Stimulated activated CD8-positive, alpha-beta memory T cell treated with anti-CD3 and anti-CD28 coated beads, Interleukin-4, amount 100 ng/mL, for 1 hour (primary cell): ENCODE data around the gene BSND.

Experiments used
- DNase-seq, 2 donors: peaks; one replicate each; pipeline ENCODE4 v3.0.0-alpha.2; 2020; ENCODE audit warnings: low read depth in 2 of 2, low spot score in 1 of 2

Gene BSND

DNA sequence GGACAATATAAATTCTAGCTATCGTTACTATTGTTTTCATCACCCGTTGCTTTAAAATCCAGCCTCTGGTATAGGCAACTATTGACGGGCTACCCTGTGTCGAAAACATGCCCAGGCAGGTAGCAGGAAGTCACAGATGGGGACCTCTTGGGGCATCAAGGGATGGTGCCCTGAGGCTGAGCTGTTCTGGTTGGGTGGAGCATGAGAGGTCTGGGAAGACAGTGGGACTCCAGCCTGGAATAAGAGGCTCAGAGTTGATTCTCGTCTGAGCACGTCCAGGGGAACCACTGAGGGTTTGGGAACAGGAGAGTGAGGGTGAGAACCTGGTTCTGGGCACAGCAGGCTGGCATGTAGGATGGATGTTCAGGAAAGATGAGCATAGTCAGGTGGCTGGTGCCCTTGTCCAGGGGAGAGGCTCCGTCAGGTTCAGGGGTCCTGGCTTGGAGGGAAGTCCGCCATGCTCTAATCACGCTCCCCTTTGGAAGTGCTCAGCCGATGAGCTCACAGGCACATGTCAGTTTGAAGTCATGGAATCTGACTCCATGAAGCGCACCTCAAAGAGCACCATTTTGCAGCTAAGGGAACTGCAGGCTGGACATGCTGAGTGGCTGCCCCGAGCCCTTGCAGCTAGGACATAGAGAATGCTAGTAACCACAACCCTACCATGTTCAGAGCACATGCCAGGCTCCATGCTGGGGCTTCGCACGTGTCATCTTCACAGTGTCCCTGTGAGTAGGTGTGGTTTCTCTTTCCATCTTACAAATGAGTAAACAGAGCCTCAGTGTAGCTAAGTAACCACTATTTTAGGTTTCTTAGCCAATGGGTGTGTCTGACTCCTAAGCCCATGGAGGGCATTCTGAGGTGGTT, 61.6 kb downstream of the BSND start:
- DNase-seq = no peak

DNA sequence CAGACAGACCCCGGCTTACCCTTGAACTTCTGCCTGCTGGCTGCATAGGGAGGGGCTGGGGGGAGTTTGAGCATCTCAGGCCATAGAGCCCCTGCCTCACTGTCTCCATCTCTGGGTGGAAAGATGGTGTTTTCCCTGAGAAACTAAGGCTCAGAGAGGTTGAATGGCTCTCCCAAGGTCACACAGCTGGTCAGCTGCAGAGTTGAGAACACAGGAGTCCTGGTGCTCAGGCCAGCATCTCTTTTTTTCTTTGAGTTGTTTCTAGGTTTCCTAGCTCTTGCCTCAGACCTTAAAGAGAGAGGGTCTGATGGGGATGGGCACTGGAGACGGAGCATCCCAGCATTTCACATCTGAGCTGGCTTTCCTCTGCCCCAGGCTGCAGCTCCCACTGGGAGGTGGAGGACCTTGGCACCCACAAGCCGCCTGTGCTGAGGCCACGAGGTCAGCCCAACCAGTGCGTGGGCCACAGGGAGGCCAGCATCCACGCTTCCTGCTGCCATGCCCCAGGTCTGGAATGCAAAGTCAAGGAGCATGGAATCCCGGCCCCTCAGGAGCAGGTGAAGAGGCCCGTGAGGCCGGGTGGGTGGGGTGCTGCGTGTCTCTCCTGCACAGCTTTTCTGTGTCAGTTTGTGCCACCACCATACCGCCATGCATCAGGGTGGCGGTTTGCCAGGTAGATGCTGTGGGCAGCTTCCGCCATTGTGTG, 62.4 kb downstream of the BSND start:
- DNase-seq = no peak
